Stimulated activated CD8-positive, alpha-beta memory T cell treated with anti-CD3 and anti-CD28 coated beads, Interleukin-2, amount 100 ng/mL, for 48 hours (primary cell): ENCODE measurements around the gene ROPN1L.

ENCODE experiments used
- DNase-seq, 2 donors: peaks; one replicate each; pipeline ENCODE4 v3.0.0-alpha.2; 2020; ENCODE audit warnings: low read depth in 2 of 2

Gene ROPN1L

DNA sequence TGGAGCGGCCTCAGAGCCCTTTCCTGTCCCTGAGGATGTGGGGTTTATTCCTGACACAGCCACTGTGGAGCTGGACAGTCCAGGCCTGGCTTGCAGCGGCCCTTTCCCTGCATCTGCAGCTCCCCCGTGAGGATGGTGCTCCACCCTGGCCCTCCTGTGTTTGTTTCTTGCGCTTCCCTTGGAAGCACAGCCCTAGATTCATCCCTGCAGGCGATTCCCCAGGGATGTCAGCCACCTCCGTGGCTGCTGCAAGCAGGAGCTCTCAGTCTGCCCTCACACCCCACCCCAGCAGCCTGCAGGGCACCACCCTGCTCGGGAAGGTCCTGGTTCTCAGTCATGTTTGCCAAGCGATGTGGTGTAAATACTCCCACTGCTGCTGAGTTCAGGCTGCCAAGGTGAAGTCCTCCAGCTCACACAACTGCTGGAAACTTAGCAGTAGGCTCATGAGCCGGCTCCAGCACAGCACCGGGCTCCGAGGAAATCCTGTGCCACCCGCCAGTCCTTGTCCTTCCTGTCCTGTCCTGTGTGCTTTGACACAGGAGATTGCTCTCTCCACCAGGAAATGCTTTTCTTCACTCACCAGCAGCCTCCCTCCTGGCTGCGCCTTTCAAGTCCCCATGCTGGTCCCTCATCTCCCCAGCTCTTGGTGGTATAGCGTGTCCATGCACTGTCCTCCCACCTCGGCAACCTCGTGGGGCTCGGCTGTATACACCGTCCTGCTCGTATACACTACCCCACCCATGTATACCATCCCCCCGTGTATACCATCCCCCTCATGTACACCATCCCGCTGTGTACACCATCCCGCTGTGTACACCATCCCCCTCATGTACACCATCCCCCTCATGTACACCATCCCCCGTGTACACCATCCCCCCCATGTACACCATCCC is 16.2 kb downstream of the ROPN1L start:
- no peak for DNase-seq

DNA sequence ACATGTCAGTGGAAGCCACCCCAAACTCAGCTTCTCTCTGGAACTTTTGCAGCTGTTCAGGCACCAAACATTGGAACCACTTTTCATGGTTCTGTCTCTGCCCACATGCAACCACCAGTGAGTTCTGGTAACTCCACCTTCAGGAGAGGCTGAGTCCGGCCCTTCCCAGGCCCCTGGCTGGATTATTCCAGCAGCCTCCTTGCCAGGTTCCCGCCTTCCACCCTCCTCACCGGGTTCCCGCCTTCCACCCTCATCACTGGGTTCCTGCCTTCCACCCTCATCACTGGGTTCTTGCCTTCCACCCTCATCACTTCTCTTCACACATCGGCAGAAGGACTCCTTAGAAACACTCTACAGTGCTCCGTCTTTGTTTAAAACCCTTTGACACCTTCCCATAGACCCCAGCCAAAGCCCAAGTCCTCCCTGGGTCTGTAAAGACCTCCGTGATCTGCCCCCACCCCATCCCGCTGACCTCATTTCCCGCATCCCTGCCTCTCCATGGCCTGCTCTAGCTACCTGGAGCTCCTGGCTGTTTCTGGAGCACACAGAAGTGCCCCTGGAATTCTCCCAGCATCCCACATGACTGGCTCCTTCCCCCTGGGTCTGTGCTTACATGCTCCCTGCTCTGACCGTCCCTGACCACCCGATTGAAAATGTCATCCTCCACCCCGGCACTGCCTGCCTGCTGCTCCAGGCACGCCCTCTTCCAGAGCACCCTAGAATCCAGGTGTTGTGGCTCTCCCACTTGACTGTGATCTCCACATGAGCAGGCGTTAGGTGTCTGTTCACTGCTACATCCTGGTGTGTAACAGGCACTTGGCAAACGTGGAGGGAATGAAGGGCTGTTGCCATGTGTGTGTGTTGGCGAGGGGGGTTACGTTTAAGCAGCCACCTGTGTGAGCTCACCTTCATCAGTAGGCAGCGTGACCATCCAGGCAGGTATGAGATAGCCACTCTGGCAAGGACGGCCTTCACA is 17.7 kb downstream of the ROPN1L start:
- no peak for DNase-seq

DNA sequence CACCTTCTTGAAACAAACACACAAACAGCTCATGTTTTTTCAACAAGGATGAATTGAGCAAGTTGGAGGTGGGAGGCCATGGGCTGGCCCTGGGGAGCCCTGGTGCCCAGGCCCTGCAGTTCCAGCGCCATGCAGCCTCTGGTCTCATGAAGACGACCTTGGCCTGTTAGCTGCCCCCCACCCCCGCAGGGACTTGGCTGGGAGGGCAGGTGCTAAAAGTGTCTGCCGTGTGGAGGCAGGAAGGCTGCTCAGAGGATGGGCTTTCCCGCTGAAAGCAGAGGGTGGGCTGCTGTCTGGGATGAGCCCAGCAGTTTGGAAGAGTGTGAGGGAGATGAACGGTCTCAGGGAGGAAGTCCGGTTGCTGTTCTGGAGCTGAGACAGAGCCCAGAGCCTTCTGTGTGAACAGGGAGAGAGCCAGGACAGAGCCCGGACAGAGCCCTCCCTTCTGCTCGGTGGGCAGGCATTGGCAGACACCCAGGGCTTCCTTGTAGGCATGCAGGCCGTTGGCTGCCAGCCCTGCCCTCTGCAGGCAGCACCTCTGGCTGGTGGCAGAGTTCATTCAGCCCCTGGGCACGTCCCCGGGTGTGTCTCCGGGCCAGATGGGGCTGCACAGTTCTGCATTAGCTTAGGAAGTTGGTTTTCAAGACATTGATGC is 18.7 kb downstream of the ROPN1L start:
- DNase-seq = no peak

DNA sequence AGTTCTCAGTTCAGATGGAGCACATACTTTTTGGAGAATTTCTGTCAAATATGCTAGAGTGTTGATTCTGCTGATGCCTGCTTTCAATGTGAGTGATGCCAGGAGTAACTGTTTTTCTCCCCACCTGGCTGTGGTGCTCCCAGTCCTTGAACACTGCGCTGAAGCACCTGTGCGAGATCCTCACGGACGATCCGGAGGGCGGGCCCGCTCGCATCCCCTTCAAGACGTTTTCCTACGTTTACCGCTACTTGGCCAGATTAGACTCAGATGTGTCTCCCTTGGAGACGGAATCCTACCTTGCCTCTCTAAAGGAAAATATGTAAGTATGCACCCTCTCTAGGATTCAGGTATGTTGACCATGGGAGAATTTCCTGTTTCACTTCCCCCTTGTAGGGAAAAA is 19.4 kb downstream of the ROPN1L start:
- DNase-seq = no peak

DNA sequence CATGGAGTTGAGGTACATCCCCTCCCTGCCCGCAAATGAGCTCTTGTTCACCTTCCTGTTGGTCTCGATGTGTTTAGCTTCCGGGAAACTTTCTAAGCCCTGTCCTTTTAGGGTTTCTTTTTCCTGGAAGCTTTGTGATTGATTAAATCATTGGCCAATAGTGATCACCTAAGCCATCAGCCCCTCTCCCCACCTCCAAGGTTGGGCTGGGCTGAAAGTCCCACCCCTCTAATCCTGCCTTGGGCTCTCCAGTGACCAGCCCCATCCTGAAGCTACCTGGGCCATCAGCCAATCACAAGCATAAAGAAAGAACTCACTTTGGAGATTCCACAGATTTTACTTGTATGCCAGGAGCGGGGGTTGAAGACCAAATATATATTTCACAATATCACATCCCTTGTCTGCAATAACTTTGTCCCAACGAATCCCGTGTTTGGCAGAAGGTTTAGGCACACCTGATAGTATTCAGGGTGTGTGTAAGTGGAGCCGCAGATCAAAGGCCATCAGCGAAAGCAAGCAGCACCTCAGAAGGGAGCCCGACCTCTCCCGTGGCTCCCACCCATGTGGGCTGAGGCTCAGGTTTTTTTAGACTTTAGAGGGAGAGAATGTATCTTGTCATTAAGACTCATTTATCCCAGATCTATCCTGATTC is 20.4 kb downstream of the ROPN1L start:
- DNase-seq = no peak

DNA sequence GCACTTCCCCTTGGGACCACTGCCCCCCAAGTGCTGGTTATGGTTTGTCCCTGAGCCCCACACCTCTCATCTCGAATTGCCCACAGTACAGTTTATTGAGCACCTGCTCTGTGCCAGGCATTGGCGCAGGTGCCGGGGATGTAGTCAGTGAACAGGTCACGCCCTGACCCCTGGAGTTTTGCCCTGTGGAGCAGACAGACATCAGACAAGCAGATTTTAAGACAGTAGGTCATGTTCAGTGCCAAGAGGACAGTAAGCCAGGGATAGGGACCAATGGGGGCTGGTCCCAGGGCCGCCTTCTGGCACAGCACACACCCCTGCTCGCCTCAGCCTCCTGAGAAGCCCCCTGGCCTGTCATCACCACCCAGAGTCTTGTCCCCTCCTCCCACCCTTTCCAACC is 21.9 kb downstream of the ROPN1L start:
- DNase-seq = no peak

DNA sequence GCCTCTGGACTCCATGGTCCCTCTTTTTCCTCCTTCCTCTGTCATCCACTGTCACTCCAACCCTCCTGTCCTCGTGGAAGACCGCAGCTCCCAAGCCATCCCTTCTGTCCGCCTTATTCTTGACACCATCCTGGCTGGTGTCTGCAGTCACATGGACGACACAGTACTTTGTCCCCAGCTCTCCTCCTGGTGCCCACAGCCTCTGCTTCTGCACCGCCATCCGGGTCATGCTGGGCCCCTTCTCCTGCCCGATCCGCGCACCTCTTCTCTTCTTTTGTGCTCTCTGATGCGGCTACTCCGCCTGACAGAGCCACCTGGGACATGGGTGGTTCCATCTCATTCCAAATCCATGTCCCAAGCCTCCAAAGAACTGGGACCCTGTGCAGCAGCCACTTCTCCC is 22.5 kb downstream of the ROPN1L start:
- no peak for DNase-seq

DNA sequence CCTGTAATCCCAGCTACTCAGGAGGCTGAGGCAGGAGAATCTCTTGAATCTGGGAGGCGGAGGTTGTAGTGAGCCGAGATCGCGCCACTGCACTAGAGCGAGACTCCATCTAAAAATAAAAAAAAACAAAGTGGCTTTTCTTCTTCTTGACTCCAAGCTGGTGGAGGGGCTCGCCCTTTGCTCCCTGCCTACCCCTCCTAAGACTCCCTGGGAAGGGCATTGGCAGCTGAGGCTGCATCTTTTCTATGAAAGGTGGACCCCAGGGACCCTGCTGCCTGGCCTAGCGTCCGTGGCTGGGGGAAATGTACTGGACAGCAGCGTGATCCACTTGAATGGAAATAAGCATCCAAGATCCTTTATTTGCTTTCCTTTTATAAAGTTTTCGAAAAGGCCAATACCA is 24.0 kb downstream of the ROPN1L start:
- no peak for DNase-seq

DNA sequence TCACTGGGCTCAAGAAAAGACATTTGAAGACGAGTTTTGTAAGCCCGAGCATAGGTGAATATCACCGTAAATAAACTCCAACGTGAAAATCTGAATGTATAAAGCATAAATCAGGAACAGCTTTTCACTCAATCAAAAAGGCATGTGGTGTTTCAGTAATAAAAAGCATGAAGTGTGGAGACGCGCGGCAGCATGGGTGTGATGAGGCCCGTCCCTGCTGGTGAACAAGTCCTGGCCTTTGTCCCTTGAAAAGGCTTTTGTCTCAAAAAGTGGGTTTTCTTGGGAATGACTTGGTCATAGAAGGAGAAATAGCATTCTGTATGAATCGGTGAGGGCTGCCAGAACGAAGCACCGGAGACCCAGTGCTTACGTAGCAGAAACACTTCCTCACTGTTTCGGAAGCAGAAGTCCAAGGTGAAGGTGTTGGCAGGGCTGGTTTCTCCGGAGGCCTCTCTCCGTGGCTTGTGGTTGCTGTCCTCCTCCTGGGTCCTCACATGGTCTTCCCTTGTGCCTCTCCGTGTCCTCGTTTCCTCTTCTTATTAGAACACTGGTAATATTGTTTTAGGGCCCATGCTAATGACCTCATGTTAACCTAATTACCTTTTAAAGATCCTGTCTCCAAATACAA is 24.9 kb downstream of the ROPN1L start:
- no peak for DNase-seq

DNA sequence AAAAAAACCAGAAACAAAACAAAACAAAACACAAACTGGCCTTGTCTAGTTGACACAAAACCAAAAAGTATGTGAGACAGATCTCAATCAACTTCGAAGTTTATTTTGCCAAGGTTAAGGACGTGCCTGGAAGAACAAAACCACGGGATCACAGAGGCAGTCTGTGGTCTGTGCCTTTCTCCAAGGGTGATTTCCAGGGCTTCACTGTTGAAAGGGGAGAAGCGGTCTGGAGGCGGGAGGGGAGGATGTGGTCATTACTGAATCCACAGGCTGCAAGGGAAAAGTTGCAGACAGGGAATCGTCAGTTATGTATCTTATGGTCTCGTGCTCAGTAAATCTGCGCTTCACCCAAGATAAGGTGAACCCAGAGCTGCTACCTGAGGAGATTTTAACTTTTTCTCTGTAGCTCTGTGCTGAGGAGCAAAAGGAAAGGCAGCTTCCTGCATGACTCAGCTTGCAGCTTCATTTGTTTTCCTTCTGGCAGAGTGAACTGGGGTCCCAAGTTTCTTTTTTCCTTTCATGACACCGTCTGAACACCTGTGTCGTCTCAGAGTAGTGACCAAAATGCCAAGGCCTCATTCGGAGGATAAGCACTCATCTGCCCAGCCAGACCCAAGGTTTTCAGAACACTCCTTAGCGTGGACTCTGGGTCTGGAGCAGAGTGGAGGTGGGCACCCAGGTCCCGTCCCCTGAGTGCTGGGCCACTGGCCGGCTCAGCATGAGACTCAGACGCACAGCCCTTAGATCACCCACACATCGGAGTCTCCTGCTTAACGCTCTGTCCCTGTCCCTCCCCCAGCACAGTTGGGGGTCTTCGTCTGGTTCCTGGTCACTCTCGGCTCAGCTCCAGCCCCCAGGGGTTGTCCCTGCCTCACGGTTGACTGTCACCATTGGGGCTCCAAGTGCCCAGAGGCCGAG is 25.9 kb downstream of the ROPN1L start:
- DNase-seq = no peak

DNA sequence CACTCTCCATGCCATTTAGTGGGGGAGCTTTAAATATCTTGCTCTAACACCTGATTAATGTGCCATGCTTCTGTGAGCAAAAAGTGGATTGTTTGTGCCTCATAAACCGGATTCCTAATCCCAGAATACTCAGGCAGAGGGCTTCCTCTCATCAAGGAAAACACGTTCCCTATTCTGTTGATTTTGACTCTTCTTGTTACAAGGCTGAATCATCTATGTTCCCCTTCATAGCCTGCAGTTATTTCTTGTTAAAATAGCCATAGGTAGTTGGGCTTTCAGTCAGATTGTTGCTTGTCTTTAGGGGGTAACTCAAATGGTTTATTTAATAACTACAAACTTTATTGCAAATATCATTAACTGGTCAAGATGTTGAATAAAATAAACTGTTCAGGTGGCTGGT is 26.6 kb downstream of the ROPN1L start:
- no peak for DNase-seq

DNA sequence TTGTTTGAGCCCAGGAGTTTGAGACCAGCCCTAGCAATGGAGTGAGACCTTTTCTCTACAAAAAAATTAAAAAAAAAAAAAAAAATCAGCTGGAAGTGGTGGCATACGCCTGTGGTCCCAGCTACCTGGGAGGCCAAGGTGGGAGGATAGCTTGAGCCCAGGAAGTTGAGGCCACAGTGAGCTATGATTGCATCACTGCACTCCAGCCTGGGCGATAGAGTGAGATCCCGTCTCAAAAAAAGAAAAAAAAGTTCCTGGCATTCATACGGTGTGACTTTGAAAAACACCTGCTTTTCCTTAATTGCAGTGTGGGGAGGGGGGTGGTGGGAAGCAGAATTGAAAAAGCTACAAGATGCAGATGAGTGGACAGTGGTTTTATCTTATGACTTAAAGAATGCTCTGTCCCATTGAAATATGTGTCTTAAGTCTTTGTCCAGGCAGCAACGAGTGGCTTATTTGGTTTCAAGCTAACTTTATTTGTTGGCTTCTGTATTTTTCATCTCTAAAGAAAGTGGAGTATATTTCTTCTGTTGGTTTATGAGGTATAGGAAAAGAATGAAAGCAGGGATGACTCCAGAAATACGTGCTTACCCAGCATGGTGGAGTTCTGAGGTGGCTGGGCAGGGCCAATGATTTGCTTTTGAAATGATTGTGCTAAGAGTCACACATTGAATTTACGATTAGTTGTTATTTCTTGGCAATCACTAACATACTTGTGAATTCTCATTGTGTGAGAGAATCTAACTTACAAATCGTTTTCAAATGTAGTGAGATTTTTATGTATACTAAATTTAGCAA is 27.8 kb downstream of the ROPN1L start:
- no peak for DNase-seq

DNA sequence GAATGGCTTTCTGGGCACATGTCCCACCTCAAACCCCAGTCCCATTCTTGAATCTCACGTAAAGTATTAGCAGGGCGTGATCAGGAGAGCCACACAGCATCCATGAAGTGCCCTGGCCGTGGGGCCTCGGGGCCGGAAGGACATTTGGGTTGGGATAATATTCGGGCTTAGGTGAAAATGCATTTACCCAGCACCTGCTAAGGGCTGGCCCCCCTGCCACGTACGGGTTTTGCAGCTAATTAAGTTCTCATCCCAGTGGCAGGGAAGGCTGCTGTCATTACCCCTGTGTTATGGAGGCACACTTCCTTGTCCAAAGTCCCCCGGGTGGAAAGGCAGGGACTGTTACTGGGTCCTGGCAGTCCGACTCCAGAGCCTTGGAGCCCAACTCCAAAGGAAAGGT is 29.0 kb downstream of the ROPN1L start:
- DNase-seq = no peak

DNA sequence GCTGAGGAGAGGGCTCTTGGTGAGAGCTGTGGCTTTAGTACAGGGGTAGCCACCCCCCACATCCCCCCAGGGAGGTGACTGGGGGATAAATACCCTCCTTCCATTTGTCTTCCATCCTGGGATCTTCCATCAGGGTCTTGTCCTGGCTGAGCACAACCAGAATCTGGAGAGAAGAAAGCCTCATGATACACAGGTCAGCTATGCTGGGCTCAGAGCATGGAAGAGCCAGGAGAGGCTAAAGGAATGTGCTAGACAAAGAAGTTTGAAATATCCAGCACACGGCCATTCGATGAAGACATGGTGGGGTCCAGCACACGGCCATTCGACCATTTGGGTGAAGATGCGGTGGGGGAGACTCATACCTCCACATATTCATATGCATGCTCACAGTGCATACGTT is 30.0 kb downstream of the ROPN1L start:
- no peak for DNase-seq

DNA sequence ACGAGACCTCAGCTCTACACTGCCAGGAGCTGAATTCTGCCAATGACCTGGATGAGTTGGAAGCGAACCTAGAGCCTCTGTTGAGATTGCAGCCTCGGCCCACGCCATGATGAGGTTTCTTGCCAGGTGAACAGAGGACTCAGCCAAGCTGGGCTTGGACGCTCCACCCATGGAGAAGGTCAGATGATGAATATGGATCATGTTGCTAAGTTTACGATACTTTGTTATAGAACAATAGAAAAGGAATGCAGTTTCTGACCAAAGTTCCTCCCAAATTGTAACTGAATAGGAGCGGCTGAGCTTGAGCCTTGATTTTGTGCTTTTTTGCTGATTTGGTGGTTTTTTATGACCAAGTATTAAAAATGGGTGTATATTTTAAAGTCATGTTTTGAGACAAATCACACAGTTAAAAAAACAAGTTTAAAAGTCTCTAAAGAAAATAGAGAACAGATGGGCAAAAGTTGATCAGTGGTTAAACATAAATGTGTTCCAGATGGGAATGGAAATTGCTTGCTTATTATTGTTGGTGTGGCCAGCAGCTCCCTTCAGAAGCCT is 32.9 kb downstream of the ROPN1L start:
- DNase-seq = no peak

DNA sequence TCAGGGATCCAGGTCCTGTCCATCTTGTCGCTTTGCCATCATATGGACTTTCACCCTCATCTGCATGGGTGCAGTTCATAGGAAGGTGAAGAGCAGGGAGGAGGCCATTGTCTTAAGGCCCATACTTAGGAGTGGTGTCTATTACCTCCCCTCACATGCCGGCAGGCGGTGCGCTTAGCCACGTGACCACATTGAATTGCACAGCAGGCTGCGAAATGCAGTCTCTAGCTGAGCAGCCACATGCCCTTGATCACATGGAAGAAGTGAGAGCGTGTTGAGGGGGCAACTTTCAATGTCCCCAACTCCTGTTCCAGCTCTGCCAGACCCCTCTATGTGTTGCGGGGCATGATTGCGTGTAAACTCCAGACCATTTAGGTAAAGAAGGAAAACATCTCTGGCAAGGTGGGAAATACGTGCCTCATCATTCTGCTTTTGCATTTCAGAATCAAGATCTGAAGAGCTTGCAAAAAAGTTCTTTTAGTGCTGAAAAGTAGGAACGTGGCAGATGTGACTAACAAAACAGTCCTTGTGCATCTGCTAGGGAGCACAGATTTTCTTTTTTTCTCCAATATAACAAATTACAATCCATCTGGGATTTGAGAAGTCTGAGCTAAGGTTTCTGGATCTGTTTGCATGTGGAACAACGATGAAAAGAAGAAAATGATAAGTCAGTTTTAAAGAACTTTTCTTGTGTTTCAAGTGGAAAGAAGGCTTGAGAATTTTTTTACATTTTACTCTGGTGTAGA is 34.4 kb downstream of the ROPN1L start:
- DNase-seq = no peak

DNA sequence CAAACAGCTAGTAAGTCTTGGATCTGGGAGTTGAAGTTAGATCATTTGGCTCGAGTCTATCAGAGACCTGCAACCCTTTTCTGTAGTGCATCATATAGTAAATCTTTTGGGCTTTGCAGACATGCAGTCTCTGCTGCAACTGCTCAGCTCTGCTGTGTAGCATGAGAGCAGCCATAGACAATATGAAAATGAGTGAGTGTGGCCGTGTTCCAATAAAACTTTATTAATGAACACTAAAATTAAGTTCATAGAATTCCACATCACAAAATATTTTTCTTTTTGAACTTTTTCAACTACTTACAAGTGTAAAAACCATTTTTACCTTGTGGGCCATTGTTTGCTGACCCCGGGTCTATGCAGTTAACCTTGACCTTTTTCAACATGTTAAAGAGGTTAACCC is 35.2 kb downstream of the ROPN1L start:
- no peak for DNase-seq

DNA sequence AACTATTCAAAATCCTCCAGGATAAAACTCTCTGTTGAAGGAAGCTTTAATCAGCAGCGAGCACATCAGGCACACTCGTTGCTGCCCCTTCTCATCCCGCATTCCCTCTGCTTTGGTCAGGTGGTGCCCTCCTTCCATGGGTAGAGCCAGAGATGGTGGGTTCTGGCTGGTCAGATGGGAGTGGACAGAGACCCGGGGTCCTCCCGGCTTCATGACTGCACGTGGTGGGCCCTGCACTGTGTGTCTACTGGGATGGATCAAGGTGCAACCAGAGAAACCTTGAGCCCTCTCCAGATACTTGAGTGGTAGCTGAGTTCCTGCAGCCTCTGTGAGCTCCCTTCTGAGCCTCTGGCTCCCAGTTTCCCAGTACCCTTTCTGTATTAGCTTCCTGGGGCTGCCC is 36.3 kb downstream of the ROPN1L start:
- no peak for DNase-seq
